HUDEP-2 (cell line): Measurements from ENCODE around the gene ACSM3.

Experiments used
- DNase-seq, 76 experiments: peaks; one replicate each; lab custom pipeline; 2025; ENCODE audit not compliant: unreplicated experiment in 76 of 76; lab: John Stamatoyannopoulos, UW

ACSM3 gene

DNA sequence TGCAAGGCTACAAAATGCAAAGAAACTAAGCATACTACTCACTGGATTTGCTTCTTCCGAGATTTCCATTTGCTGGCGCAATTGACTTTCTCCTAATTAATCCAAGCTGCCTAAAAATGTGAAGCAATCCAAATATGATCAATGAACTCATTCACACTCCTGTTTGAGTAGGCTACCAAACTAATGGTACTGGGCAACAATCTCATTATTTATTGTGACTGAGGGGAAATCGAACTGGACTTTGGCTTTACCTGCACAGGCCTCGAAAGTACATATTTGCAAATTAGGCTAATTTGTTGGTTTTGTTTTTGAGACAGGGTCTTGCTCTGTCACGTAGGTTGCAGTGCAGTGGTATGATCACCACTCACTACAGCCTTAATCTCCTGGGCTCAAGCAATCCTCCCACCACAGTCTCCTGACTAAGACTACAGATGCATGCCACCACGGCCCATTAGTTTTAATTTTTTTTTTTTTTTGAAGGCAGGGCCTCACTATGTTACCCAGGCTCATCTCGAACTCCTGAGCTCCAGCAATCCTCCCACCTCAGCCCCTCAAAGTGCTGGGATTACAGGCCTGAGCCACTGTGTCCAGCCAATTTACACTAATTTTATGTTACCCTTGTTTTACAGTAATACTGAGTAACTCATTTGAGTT, 39.9 kb downstream of the ACSM3 start:
- peak in 16 of 76 experiments; percentile 1 to 50 (median 21) for DNase-seq

DNA sequence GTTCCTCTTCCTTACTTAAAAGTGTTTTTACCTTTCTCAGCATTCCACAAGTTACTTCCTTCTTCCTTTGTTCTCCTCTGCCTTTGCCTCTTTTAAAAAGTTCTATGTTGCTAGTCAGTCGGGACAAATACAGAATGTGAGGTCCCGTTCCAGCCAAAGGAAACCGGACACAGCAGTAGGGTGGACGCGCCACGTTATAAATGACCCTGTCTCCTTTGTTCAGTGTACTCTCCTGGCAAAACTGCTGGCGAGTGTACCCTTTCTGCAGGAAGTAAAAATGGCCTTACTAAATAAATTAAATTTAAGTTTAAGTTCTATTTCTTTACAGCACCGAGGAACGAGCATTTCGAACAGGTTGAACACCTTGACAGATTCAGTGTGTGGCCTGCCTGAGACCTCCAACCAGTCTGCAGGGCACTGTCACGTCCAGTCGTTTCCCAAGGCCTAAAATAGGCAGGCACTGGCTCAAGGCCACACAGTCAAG, 41.9 kb downstream of the ACSM3 start:
- peak in 7 of 76 experiments; percentile 35 to 58 (median 44) for DNase-seq

DNA sequence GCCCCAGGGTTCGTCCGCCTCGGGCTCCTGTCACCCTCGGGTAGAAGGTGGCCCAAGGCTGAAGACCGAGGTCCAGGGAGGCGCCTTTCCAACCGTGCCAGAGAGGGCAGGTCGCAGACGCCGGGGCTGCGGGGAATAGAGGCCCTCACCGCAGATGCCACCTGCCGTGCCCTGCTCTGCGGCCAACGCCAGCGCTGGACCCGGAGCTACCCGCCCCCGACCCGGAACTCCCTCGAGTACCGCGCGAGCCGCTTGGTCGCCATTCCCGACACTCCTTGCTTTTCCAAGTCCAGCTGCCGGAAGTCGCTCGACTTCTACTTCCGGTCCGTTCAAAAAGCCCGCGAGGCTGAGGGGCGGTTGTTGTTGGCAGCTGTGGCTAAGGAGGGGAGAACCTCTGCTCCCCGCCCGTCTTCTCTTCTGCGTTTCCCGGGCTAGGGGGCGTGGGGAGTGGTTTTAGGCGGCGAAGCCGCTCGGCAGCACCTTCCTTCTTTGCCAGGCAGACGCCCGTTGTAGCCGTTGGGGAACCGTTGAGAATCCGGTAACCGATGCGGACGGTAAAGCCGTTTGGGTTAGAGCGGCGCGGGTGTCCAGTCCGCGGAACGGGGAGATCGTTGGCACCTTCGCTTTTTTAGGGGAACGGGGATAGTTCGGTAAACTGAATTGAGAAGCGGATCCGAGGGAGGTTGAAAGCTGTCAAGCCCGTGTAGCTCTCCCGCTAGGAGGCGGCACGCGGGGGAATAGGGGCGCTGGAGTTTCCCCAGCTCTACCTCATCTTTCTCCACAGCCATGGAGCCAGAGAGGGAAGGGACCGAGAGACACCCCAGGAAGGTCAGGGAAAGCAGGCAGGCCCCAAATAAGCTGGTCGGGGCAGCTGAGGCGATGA, 42.6 kb downstream of the ACSM3 start, which contains the start of the genes ERI2 and REXO5:
TSS of gene ERI2 (minus strand) at position 305 of the 883 bp plus-strand sequence. CDS start at position 263, 42 bp downstream.
TSS of gene REXO5 (plus strand) at position 360 of the 883 bp plus-strand sequence. CDS start at position 787, 427 bp downstream.
- peak; percentile 23 to 95 (median 87) for DNase-seq

DNA sequence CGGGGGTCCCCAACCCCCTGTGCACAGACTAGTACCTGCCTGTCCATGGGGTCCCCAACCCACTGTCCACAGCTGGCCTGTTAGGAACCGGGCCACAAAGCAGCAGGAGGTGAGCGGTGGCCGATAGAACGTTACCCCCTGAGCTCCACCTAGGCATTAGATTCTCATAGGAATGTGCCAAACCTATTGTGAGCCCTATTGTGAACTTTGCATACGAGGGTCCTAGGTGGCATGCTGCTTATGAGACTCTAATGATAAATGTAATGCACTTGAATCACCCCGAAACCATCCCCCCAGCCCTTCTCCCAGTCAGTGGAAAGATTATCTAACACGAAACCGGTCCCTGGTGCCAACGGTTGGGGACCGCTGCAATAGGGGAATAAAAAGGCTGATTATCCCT, 44.0 kb downstream of the ACSM3 start:
- no peak for DNase-seq

DNA sequence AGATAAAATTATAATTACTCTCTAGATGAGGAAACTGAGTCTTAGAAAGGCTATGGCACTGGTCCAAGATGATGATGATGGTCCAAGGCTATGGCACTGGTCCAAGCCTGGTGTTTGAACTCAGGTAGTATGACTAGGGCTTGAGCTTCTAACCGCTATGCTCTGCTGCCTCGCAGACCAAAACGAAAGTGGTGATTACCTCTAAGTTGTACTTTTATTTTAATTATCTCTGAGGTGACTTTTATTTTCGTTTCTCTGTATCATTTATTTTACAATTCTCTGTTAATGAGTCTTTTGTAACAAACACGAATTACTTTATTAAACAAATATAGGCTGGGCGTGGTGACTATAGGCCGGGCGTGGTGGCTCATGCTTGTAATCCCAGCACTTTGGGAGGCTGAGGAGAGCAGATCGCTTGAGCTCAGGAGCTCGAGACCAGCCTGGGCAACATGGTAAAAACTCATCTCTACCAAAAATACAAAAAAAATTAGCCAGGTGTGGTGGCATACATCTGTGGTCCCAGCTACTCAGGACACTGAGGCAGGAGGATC, 48.1 kb downstream of the ACSM3 start:
- DNase-seq, result no peak

DNA sequence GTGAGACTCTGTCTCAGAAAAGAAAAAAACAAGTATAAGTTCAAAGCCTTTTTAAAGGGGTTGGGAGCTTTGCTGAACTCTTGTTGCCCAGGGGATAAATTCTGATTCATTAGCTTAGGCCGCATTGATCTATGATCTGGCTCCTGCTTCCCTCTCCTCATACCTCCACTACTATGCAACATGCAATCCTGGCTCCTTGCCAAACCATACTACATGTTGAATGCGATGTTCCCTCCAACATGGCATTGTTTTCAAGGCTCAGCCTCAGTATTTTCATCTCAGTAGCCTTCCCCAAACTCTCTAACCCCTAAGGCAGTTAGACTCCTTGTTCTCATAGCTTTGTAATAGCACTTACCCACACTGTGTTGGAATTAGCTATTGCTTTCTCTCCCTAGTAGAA, 48.7 kb downstream of the ACSM3 start:
- no peak for DNase-seq

DNA sequence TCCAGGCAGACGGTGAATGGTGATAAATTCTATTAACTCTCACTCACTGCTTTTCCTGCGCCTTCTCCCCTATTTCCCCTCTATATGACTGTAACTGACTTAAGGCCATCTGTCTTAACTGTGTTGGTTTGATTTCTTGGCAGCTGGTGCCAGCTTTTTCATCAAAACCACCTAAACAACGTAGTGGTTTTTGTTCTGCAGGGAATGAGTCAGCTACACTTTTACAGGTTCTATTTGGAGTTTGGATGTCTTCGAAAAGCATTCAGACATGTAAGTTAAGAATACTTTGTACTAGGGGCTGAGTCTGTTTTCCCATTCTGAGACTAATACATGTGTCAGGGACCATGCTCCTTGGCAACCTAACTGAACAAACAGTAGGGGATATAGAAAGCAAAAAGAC, 51.0 kb downstream of the ACSM3 start:
- peak in 30 of 76 experiments; percentile 4 to 70 (median 30) for DNase-seq

DNA sequence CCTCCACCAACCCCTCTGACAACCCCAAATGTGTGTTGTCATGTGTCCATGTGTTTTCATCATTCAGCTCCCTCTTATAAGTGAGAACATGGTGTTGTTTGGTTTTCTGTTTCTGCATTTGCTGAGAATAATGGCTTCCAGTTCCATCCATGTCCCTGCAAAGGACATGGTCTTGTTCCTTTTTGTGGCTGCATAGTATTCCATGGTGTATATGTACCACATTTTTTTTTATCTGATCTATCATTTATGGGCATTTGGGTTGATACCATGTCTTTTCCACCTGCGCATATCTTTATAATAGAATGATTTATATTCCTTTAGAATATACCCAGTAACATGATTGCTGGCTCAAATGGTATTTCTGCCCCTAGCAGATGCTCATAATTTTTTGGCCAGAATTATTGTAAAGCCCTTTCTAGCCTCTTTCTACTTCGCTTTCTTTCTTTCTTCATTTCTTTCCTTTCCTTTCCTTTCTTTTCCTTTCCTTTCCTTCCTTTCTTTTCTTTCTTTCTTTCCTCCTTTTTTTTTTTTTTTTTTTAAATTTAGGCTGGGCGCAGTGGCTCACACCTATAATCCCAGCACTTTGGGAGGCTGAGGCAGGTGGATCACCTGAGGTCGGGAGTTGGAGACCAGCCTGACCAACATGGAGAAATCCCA, 55.2 kb downstream of the ACSM3 start:
- no peak for DNase-seq

DNA sequence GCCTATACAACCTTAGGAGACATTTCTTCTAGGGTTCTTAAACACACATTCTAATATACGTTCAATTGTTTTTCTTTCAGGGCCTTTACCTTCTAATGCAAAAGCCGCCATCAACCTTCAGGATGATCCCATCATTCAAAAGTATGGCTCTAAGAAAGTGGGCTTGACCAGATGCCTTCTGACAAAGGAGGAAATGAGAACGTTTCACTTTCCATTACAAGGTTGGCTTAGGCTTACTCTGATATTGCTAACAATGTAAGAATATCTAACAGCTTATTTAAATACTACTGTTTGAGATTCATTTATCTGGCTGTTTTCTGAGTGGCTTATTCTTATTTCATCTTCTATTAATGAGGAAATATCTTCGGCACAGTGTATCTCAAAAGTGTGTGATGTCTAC, 57.9 kb downstream of the ACSM3 start:
- DNase-seq, result no peak

DNA sequence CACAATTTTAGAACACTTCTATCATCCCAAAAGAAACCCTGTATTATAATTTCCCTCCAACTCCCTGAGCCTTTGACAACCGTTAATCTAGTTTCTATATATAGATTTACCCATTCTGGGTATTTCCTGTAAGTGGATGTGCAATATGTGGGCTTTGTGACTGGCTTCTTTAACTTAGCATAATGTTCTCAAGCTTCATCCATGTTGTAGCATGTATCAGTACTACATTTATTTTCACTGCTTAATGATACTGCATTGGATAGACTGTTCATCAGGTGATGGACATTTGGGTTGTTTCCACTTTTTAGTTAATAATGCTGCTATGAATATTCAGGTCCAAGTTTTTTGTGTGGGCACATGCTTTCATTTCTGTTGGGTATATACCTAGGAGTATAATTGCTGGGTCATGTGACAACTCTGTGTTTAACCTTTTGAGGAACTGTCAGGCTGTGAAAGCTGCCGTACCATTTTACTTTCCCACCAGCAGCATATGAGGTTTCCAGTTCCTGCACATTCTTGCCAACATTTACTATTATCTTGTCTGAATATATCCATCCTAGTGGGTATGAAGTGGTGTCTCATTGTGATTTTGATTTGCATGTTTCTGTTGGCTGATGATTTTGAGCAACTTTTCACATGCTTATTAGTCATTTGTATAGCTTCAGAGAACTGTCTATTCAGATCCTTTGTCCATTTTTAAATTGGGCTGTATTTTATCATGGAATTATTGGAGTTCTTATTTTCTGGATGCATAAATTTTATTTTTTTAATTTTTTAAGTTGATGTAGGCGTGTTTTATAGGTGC, 58.9 kb downstream of the ACSM3 start:
- no peak for DNase-seq

DNA sequence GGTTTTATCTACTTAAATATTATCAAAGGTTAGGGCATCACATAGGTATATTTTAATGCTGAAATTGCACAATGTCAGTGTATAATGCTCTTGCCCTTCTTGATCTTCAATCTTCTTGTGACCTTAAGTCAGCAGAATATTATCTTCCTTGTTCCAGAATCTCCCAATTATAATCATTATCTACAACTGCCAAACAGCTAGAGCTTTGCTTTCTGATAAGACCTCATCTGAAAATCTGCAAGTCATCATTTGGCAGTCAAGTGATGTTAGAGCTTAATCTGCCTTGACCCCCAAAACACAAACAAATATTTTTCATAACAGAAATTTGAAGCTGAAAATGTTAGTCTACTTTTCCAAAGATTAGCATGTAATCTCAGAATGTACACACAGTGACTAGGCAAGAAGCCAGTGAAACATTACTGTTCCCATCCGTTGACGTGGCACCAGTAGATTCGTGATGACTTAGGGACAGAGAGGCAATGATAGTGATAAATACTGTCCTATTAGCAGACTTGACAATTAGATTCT, 62.3 kb downstream of the ACSM3 start:
- DNase-seq, result peak in 65 of 76 experiments; percentile 6 to 95 (median 64)

DNA sequence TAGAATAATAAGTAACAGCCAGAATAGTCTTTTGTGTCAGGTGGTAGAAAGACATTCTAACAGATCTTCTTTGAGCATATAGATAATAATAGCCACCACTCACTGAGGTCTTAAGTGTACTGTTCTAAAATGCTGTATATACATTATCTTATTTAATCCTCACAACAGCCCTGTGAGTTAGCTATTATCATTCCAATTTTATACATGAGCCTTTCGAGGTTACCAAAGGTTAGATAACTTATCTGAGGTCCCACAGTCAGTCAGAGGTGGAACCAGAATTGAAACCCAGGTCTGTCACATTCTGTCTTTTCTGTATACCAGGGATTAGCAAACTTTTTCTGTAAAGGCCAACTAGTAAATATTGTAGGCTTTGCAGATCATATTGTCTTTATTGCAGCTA, 65.7 kb downstream of the ACSM3 start:
- DNase-seq, result peak in 22 of 76 experiments; percentile 2 to 58 (median 28)

DNA sequence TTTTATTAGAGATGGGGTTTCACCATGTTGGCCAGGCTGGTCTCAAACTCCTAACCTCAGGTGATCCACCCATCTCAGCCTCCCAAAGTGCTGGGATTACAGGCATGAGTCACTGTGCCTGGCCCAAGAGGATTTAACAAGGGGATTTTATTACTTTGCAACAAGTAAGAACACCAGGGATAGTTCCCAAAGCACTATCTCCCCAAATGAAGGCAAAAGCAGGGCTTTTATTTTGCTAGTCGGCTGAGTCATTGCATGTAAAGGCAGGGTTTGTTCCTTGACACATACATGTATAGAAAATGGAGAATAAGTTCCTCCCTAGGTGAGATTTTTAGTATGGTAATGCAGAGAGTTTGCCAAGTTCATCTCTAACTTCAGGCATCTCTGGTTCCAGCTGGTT, 66.6 kb downstream of the ACSM3 start:
- DNase-seq, result no peak

DNA sequence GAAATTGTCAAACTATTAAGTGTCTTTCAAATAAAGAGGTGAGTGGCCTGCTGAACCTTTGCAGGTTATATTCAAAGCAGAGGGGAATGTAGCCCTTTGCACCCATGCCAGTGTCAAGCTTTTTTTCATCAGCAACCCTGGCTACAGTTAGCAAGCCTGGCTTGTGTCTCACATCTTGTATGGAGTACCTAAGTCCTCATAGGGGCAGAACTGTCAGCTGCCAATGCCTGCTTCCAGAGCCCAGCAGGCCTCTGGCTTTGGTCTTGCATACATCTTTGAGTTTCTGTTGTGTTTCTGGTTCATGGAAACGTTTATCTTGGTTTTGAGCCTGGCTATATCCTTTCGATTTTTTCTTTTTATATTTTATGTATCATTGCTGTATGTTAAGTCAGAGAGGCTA, 69.3 kb downstream of the ACSM3 start:
- no peak for DNase-seq

DNA sequence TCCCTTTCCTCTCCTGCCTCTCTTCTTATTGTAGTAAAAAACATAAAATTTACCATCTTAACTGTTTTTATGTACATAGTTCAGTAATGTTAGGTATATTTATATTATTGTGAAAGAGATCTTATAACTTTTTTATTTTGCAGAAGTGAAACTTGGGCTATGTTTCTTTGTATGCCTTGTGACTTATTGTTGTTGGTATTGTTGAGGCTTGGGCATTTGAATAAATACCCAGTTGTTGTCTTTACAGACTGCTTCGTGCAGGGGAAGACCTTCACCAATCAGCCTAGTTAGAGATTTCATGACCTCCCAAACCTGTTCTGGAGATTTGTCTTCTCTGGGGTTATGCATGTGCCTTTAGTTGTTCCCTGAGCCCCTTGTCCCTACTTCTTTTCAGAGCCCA, 74.4 kb downstream of the ACSM3 start:
- no peak for DNase-seq

DNA sequence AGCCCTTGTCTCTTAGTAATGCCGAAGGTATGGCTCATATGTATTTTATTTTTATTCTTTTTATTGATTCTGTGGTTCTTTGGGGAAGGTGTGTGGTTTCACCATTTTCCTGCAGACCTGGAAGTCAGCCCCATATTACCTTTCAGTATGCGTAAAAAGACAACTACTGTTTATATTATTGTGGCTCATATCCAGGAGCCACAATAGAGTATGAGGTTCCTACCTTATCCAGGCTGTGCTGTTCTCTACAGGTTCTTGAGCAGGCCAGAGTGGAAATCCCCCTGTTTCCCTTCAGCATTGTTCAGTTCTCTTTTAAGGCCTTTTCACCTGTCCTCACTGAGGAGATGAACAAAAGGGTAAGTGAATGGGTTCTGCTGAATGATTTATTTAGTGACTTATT, 75.7 kb downstream of the ACSM3 start:
- DNase-seq, result no peak

DNA sequence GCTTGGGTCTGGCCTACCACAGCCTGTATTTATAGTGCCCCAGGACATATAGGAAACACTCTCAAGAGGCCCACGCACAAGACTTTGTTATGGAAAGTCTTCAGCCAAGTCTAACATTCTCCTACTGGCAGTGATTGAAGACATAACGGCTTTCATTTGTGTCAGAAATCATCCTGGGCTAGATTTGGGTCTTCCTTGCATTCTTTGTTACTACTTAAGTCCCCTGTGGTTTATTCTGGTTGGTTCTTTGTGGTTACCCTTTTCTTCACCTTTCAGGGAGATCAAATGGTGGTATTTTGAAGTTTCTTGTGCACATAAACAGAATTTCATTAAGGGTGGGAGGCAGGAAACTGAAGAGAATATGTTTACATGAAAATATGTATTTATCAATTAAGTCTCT, 80.2 kb downstream of the ACSM3 start:
- DNase-seq, result no peak

DNA sequence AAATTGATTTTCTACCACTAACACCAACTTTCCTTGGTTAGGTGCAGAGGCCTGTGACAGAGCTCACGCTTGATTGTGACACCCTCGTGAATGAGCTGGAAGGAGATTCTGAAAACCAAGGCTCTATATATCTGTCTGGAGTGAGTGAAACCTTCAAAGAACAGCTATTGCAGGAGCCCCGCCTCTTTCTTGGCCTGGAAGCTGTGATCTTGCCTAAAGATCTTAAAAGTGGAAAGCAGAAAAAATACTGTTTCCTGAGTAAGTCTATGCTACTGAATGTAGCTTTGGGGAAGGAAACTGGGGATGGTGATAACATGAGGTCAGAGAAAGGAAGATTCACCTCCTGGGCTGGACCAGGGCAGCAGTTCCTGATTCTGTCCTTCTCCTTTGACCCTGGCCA, 80.8 kb downstream of the ACSM3 start:
- no peak for DNase-seq

DNA sequence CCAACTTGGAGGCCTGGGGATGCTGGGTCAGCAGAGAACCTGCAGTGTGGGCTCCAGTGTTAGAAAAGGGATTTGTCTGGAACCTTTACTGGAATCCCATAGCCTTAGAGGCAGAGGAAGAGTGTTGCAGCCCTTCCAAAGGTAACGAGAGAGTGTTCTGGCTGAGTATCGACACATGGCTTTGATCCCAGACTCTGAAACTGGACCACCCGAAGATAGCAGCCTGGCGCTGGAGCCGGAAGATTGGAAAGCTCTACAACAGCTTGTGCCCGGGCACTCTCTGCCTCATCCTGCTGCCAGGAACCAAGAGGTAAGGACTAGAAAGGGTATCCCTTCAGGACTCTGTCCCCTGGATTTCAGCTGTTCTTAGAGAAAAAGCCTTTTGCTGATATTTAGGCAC, 82.2 kb downstream of the ACSM3 start:
- no peak for DNase-seq

DNA sequence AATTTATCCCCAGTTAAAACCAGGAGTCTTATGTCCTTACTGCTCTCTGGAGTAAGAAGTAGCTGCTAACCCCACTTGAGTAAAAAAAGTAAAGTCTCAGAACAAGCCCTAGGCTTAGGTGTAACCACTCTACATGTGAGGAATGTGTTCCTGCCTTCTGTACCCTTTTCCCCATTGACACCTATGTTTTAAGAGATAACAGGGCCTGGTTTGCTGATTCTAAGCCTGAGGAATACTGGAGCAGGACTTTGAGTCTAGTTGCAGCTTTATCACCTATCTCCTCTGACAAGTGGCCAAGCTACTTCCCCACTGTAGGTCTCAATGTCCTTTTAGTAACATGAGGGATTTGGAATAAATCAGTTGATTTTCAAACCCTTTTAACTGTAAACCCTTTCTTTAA, 82.7 kb downstream of the ACSM3 start:
- DNase-seq, result no peak
